Measurements from ENCODE around the gene SYAP1.

GRCh38 chrX:16745659-16746058, 26.2 kb downstream of the SYAP1 start:
- TF ChIP-seq CTCF (IDR thresholded peaks at IDR 0.05) (no peak), POLR2A (IDR thresholded peaks at IDR 0.05) (no peak), POLR2AphosphoS5 (IDR thresholded peaks at IDR 0.05) (no peak)
